G401 (cell line): ENCODE data around the gene TTLL9. TPM values are rescaled to one million over a fixed set of nuclear protein-coding genes. Genes with fewer than 3 reads are reported as not detected.
"Not testable (repeated sequence)": the region's sequence is repeated elsewhere in the genome, so short reads cannot be mapped to it uniquely, and the experiment has no call there.

Source experiments
- DNase-seq: peaks from one replicate; pipeline ENCODE4 v3.0.0-alpha.2; 2015; ENCODE audit warnings: low spot score
- in situ Hi-C: cut with HindIII; loops from 2 replicates; pipeline ENCODE4 v1.10.0; 2016; ENCODE audit warnings: low sequenced_read_pairs, mixed read lengths
- total RNA-seq: library from RNA; depleted of rRNA; stranded (reverse); fragments of >200 nt; shearing (Covaris generic); gene quantifications from 2 replicates; pipeline ENCODE4 v1.2.3, GENCODE V29; 2014

TTLL9 gene
- total RNA-seq, 1 experiment from 2014 or later, result 2.0 TPM

DNA sequence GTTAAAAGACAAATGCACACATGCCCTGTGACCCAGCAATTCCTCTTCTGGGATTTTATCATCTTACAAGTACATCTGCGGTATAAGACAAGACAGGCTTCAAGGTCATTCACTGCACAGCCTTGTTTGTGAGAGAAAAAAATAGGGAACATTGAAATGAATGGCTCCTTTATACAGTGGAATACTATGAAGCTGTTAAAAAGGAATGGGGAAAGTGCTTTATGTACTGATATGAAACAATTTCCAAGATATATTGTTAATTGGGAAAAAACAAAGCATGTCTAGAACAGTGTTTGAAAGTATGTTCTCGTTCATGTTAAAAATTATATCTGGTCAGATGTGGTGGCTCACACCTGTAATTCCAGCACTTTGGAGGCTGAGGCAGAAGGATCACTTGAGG, 56.1 kb downstream of the TTLL9 start:
- DNase-seq, result no peak
- in situ Hi-C loops, result no loop called here

DNA sequence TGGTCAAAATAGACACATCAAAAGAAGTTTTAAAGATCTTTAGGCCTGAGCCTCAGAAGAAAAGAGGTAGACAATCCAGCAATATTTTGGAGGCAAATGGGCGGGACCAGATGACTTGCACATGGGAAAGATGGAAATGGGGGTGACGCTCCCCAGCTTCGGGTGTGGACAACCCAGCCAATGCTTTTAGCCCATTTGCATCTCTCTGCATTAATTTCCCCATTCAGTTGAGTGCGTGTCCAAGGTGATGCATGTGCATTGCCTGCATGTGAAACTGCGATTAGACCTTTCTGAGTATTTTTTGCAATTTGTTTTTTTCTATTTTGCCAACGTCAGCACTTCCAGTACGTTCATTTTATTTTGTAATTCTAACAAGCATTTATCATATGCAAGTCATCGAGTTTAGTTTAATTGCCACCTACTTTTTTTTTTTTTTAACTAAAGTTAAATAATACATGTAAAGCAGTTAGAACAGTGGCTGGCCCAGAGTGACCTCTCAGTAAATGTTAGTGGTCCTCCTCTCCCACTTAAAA, 57.3 kb downstream of the TTLL9 start:
- in situ Hi-C loops, result no loop called here
- DNase-seq, result no peak

- in situ Hi-C loops, DNase-seq: not testable (repeated sequence)
These were observed 59.2 kb downstream of the TTLL9 start for GRCh38 chr20:31929631-31930030.

- no peak for DNase-seq
- in situ Hi-C loops, result no loop called here
These were observed 60.3 kb downstream of the TTLL9 start for GRCh38 chr20:31930779-31931178.

- DNase-seq, result no peak
- in situ Hi-C loops, result no loop called here
These were observed 63.3 kb downstream of the TTLL9 start for GRCh38 chr20:31933698-31934097.

DNA sequence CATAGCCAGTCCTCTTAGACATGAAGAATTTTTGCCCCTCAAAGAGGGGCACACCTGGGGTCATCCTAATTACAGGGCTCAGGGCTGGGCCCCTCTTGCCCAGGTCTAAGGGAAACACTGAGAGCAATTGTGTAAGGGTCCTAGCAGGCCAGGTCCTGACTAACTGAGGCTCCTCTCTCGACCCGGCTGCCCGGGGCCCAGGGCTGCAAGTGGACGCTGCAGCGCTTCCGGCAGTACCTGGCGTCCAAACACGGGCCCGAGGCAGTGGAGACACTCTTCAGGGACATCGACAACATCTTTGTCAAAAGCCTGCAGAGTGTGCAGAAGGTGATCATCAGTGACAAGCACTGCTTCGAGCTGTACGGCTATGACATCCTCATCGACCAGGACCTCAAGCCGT, 64.1 kb downstream of the TTLL9 start:
- in situ Hi-C loops, result no loop called here
- no peak for DNase-seq

GRCh38 chr20:31934968-31935764, 64.7 kb downstream of the TTLL9 start:
- in situ Hi-C loops, result no loop called here
- DNase-seq, result no peak

GRCh38 chr20:31936420-31936819, 66.0 kb downstream of the TTLL9 start:
- in situ Hi-C loops, result no loop called here
- no peak for DNase-seq

DNA sequence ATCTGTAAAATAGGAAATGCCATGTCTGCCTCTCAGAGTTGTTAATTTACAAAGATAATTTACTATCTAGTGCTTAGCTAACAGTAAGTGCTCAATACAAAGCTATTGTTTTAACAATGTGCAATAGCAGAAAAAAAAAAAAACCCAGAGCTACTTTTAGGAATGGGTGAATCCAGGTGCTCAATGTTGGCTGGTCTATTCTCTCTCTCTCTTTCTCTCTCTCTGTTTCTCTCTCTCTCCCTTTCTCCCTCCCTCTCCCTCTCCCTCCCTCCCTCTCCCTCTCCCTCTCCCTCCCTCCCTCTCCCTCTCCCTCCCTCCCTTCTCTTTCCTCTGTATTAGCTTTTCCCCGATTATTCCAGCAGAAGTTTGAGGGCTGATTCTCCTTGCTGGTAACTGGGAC, 67.4 kb downstream of the TTLL9 start:
- no peak for DNase-seq
- in situ Hi-C loops, result no loop called here

- DNase-seq, result no peak
- in situ Hi-C loops, result no loop called here
These were observed 69.2 kb downstream of the TTLL9 start for GRCh38 chr20:31939661-31940060.

DNA sequence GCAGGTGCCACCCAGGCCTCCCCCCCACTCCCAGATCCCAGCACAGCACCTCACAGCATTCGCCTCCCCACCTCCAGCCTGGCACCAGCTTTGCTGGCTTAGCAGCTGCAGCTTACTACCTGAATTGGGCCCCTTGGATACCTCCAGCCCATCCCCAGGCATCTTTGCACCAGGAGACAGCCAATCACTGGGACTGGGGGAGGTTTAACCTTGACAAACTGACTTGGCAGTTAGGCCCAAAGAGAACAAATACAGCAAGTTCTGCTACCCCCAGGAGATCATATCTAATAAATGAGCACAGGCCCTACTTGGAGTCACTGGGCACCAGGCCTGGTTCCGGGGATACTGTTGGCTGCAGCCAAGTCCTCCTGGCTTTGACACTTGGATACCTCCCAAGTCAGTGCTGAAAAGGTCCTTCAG, 72.6 kb downstream of the TTLL9 start:
- in situ Hi-C loops, result no loop called here
- DNase-seq, result peak; percentile 73

GRCh38 chr20:31945319-31945718, 74.9 kb downstream of the TTLL9 start:
- DNase-seq, result no peak
- in situ Hi-C loops, result no loop called here

DNA sequence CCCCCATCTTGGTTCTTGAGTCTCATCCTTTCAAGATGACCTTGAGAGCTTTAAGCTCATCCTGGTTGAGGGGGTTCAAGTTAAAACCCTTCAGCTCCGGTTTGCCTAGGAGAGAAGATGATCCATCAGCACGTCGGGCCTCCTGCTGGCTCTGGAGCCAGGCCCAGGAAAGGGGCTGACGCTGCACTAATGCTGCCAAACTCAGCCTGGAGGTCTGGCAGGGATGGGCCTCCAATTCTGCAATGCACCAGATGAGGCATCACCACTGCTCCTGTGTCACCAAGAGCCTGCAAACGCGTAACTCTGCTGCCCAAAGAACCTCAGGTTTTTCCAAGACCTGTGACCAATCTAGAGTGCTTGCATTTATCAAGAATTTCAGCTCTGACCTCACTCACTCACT, 75.4 kb downstream of the TTLL9 start:
- in situ Hi-C loops, result no loop called here

DNA sequence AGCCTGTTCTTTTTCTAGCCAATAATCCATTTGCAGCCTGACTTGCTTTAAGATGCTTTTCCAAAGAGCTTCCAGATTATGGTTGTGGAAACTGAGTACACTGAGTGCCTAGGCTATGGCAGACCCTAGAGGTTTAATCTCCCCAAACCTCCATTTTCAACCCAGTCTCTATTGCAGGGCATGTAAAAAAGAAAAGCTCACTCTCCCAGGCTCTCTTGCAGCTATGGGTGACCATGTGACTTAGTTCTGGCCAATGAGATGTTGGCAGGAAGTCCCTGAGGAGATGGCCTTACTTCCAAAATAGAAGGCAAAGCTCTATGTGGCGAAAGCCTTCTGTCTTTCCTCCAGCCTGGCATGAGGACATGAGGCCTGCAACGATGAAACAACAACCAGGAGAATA, 77.6 kb downstream of the TTLL9 start:
- DNase-seq, result no peak
- in situ Hi-C loops, result no loop called here

More for the DNA sequence above, 75.4 kb downstream of the TTLL9 start:
- DNase-seq, result peak; percentile 75

- DNase-seq, result no peak
- in situ Hi-C loops, result no loop called here
These were observed 79.6 kb downstream of the TTLL9 start for GRCh38 chr20:31949877-31950646.

- in situ Hi-C loops, result no loop called here
- no peak for DNase-seq
These were observed 80.7 kb downstream of the TTLL9 start for GRCh38 chr20:31951203-31951529.

- in situ Hi-C loops, result no loop called here
- peak; percentile 90 for DNase-seq
These were observed 81.4 kb downstream of the TTLL9 start, which contains the start of gene PDRG1 for GRCh38 chr20:31951530-31952453. Gene PDRG1 (minus strand): TSS chr20:31952046. CDS start chr20:31951961, 85 bp downstream.

- in situ Hi-C loops, result no loop called here
- DNase-seq, result no peak
These were observed 83.2 kb downstream of the TTLL9 start for GRCh38 chr20:31953556-31954148.

DNA sequence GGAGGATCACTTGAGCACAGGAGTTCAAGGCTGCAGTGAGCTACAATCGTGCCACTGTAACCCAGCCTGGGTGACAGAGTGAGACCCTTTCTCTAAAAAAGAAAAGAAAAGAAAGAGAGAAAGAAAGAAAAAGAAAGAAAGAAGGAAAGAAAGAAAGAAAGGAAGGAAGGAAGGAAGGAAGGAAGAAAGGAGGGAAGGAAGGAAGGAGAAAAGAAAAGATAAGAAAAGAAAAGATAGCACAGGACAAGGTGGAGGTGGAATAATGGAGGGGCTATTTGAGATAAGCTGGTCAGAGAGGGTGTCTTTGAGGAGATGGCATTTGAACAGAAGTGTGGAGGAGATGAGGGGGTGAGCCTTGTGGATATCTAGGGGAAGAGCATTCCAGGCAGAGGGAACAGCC, 84.1 kb downstream of the TTLL9 start:
- DNase-seq, result no peak
- in situ Hi-C loops, result no loop called here
